Measurements from ENCODE around the gene COL18A1.

DNA sequence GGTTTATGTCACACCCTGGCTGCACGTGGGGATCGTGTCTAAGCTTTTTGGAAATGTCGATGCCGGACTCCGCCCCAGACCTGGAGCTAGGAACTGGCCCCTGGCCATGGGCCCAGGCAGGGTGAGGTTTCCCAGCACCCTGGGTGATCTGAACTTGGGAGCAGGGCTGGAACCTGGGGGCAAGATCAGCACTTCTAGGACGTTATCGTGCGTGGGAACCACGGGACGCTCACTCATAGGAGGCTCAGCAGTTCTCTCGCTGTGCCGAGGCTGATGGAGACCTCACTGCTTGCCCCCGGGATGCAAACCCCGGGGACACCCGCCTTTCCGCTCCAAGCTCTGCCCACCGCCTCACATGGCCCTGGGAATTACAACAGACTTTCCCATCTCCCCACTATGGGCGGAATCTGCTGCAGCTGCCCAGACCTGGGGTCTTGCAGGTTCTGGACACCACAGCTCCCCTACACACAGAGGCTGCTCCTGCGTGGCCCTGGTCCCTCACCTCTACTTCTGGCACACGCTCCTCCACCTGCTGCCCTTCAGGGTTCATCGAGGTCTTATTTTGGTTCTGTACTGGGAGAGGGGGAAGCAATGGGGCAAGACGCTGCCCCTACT, 35.9 kb downstream of the COL18A1 start:
- TF ChIP-seq POLR2A (IDR thresholded peaks at IDR 0.05; ENCODE audit: low read length) (no peak), GATA1 (IDR thresholded peaks at IDR 0.05; ENCODE audit: low read depth, low read length) (no peak)

Data from erythroblast (primary cell).